MM.1S (cell line): ENCODE data around the gene CFAP126.

Experiments used
- CTCF ChIP-seq: fragments of 300-600 bp; sonication (generic); IDR thresholded peaks from 2 replicates; pipeline ENCODE4 v1.5.1; 2016; ENCODE audit warnings: antibody characterized with exemption, low read length, mixed read lengths
- EZH2 ChIP-seq: fragments of 300-600 bp; sonication (generic); optimal IDR thresholded peaks from 2 replicates; pipeline ENCODE3; 2017; ENCODE audit warnings: low read depth, mild to moderate bottlenecking, antibody characterized with exemption, low read length, mixed read lengths

- TF ChIP-seq CTCF = no peak
- no peak for TF ChIP-seq EZH2
Observed at GRCh38 chr1:161330346-161330745, 37.3 kb downstream of the CFAP126 start.
